H9 (cell line): Measurements from ENCODE around the gene TFRC. TPM values are rescaled to one million over a fixed set of nuclear protein-coding genes. Genes with fewer than 3 reads are reported as not detected.

Source experiments
- DNase-seq: peaks from one replicate; pipeline ENCODE4 v3.0.0-alpha.2; 2017
- H2AFZ ChIP-seq: one replicate; pipeline ENCODE4 v1.6.1; 2013; ENCODE audit warnings: mild to moderate bottlenecking, low read length, control low read depth, moderate library complexity
- H2AK5ac ChIP-seq: 2 replicates; pipeline ENCODE4 v1.6.1; 2013; ENCODE audit warnings: low read length, control low read depth, mixed read lengths; ENCODE audit not compliant: insufficient read length
- H2BK120ac ChIP-seq: one replicate; pipeline ENCODE4 v1.6.1; 2013; ENCODE audit warnings: low read depth, mild to moderate bottlenecking, low read length, control low read depth, inconsistent platforms; ENCODE audit not compliant: poor library complexity, severe bottlenecking
- H2BK12ac ChIP-seq: 2 replicates; pipeline ENCODE4 v1.6.1; 2013; ENCODE audit warnings: low read length, control low read depth, mixed read lengths, low read depth; ENCODE audit not compliant: insufficient read length
- H2BK15ac ChIP-seq: 2 replicates; pipeline ENCODE4 v1.6.1; 2013; ENCODE audit warnings: low read depth, low read length, control low read depth
- H2BK20ac ChIP-seq: one replicate; pipeline ENCODE4 v1.6.1; 2013; ENCODE audit warnings: low read depth, mild to moderate bottlenecking, low read length, control low read depth, inconsistent platforms; ENCODE audit not compliant: poor library complexity, severe bottlenecking
- H2BK5ac ChIP-seq: 2 replicates; pipeline ENCODE4 v1.6.1; 2013; ENCODE audit warnings: low read length, control low read depth, mixed read lengths; ENCODE audit not compliant: insufficient read length
- H3K14ac ChIP-seq: 2 replicates; pipeline ENCODE4 v1.6.1; 2013; ENCODE audit warnings: low read length, control low read depth; ENCODE audit not compliant: insufficient read depth
- H3K18ac ChIP-seq: 2 replicates; pipeline ENCODE4 v1.6.1; 2013; ENCODE audit warnings: low read depth, mild to moderate bottlenecking, mixed read lengths, low read length, control low read depth; ENCODE audit not compliant: insufficient read length
- H3K23ac ChIP-seq: 2 replicates; pipeline ENCODE4 v1.6.1; 2013; ENCODE audit warnings: low read length, control low read depth, mixed read lengths, low read depth; ENCODE audit not compliant: insufficient read length
- H3K23me2 ChIP-seq: 2 replicates; pipeline ENCODE4 v1.6.1; 2013; ENCODE audit warnings: low read depth, mild to moderate bottlenecking, mixed read lengths, low read length, control low read depth; ENCODE audit not compliant: insufficient read length, poor library complexity, severe bottlenecking
- H3K27ac ChIP-seq: 2 replicates; pipeline ENCODE4 v1.5.1; 2013; ENCODE audit warnings: low read length, control low read depth, mixed read lengths, low read depth; ENCODE audit not compliant: insufficient read length
- H3K27me3 ChIP-seq: 2 replicates; pipeline ENCODE4 v1.6.1; 2013; ENCODE audit warnings: low read length, control low read depth, inconsistent platforms; ENCODE audit not compliant: insufficient read depth
- H3K4ac ChIP-seq: 2 replicates; pipeline ENCODE4 v1.6.1; 2013; ENCODE audit warnings: low read depth, mild to moderate bottlenecking, control low read depth, inconsistent platforms, low read length, moderate library complexity
- H3K4me1 ChIP-seq: 2 replicates; pipeline ENCODE4 v1.6.1; 2013; ENCODE audit warnings: low read length, control low read depth, inconsistent platforms; ENCODE audit not compliant: insufficient read depth
- H3K4me2 ChIP-seq: 2 replicates; pipeline ENCODE4 v1.6.1; 2013; ENCODE audit warnings: low read length, control low read depth, mixed read lengths; ENCODE audit not compliant: insufficient read length, insufficient read depth
- H3K56ac ChIP-seq: 2 replicates; pipeline ENCODE4 v1.6.1; 2013; ENCODE audit warnings: low read depth, mild to moderate bottlenecking, mixed read lengths, low read length, control low read depth; ENCODE audit not compliant: insufficient read length
- H3K79me1 ChIP-seq: 2 replicates; pipeline ENCODE4 v1.6.1; 2013; ENCODE audit warnings: low read depth, mild to moderate bottlenecking, moderate library complexity, low read length, control low read depth, inconsistent platforms; ENCODE audit not compliant: insufficient read depth, poor library complexity, severe bottlenecking
- H3K79me2 ChIP-seq: 2 replicates; pipeline ENCODE4 v1.6.1; 2013; ENCODE audit warnings: low read length, control low read depth, inconsistent platforms; ENCODE audit not compliant: insufficient read depth
- H3K9ac ChIP-seq: 2 replicates; pipeline ENCODE4 v1.6.1; 2013; ENCODE audit warnings: low read length, control low read depth, mixed read lengths; ENCODE audit not compliant: insufficient read length; ENCODE audit errors: extremely low read depth
- H3K9me3 ChIP-seq: one replicate; pipeline ENCODE4 v1.6.1; 2013; ENCODE audit warnings: low read depth, low read length, inconsistent platforms; ENCODE audit not compliant: control insufficient read depth
- H3T11ph ChIP-seq: one replicate; pipeline ENCODE4 v1.6.1; 2013; ENCODE audit warnings: mild to moderate bottlenecking, low read length, control low read depth, inconsistent platforms
- H4K20me1 ChIP-seq: one replicate; pipeline ENCODE4 v1.6.1; 2013; ENCODE audit not compliant: control insufficient read depth, insufficient read length, insufficient read depth
- H4K5ac ChIP-seq: 2 replicates; pipeline ENCODE4 v1.6.1; 2013; ENCODE audit warnings: low read depth, mild to moderate bottlenecking, mixed read lengths, low read length, control low read depth; ENCODE audit not compliant: insufficient read length
- H4K8ac ChIP-seq: replicated peaks from 2 replicates; pipeline ENCODE4 v1.6.1; 2013; ENCODE audit warnings: low read length, control low read depth, mixed read lengths, low read depth; ENCODE audit not compliant: insufficient read length
- H4K91ac ChIP-seq: 2 replicates; pipeline ENCODE4 v1.6.1; 2013; ENCODE audit warnings: low read depth, mild to moderate bottlenecking, moderate library complexity, mixed read lengths, low read length, control low read depth; ENCODE audit not compliant: insufficient read length
- H3K27ac Mint-ChIP-seq, 3 experiments: 2 replicates in 2 of 3; 3 replicates in 1 of 3; pipeline ENCODE4 v1.8.0; 2020 to 2021; ENCODE audit warnings: mixed read lengths in 3 of 3, mild to moderate bottlenecking in 1 of 3, moderate library complexity in 1 of 3
- H3K27me3 Mint-ChIP-seq: 2 replicates; pipeline ENCODE4 v1.8.0; 2021; ENCODE audit warnings: low read depth, mild to moderate bottlenecking, moderate library complexity, mixed read lengths
- H3K36me3 Mint-ChIP-seq, 3 experiments: 2 replicates in 2 of 3; 3 replicates in 1 of 3; pipeline ENCODE4 v1.8.0; 2020 to 2021; ENCODE audit warnings: low read depth in 3 of 3, mixed read lengths in 3 of 3; ENCODE audit not compliant: insufficient read depth in 1 of 3
- H3K4me1 Mint-ChIP-seq, 2 experiments: 2 replicates each; pipeline ENCODE4 v1.8.0; 2020; ENCODE audit warnings: mixed read lengths in 2 of 2
- H3K4me3 Mint-ChIP-seq, 2 experiments: 2 replicates in 1 of 2; 3 replicates in 1 of 2; pipeline ENCODE4 v1.8.0; 2020 to 2021; ENCODE audit warnings: mild to moderate bottlenecking in 2 of 2, mixed read lengths in 2 of 2, moderate library complexity in 1 of 2
- H3K9me3 Mint-ChIP-seq, 2 experiments: 2 replicates in 1 of 2; 3 replicates in 1 of 2; pipeline ENCODE4 v1.8.0; 2020; ENCODE audit warnings: mild to moderate bottlenecking in 2 of 2, mixed read lengths in 2 of 2, moderate library complexity in 1 of 2
- WGBS: extraction: QIAGEN DNeasy Blood & Tissue Kit; methylation state at CpG from one replicate; pipeline ENCODE4 v1.1.7; 2013; ENCODE audit warnings: missing lambda C conversion rate, low lambda C conversion rate, mixed read lengths; ENCODE audit not compliant: insufficient read length; ENCODE audit errors: extremely low coverage; 5-methylcytosine and 5-hydroxymethylcytosine counted together
- total RNA-seq: library from RNA; stranded (reverse); gene quantifications from 2 replicates; pipeline ENCODE4 v1.2.1, GENCODE V29; 2021
- TF ChIP-seq, protein P1 (sequence below): fragments of 200-600 bp; sonication (generic); conservative IDR thresholded peaks from 3 replicates; pipeline ENCODE4 v1.8.0; 2021; ENCODE audit warnings: antibody characterized with exemption, mild to moderate bottlenecking

The TFRC gene
- total RNA-seq, 1 experiment from 2014 or later: 135 TPM

DNA sequence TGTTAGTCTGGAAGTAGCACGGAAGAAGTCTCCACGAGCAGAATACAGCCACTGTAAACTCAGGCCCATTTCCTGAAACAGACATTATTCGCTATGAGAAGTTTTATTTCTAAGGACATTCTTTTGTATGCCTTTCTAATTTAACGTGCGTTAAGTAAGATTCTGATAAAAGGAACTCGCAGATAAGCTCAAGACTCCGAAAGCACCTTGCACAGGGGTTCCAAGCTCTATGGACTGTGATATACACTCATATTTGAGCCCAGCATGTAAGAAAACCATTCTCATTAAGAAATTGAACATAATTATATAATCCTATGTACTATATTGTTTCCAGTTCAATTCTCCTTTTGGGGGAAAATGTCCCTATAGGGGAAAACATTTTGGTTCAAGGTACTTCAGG lies 28.4 kb downstream of the TFRC start:
- Histone ChIP-seq H3K9ac (no peak overlapping the region), H3K27ac (no peak overlapping the region), H3K4me2 (no peak overlapping the region), H3K23ac (no peak overlapping the region), H3T11ph (no peak overlapping the region), H2AFZ (no peak overlapping the region), H3K4ac (no peak overlapping the region), H3K18ac (no peak overlapping the region), H2BK20ac (no peak overlapping the region), H2BK5ac (no peak overlapping the region), H4K5ac (no peak overlapping the region), H3K27me3 (no peaks in the 10 kb centered on the region), H4K91ac (no peak overlapping the region), H3K56ac (no peak overlapping the region), H3K23me2 (no peaks in the 10 kb centered on the region), H4K20me1 (no peaks in the 10 kb centered on the region), H3K79me2 (no peaks in the 10 kb centered on the region), H3K4me1 (peaks cover 5% of the 10 kb centered on the region), H2BK12ac (no peak overlapping the region), H2AK5ac (no peak overlapping the region), H2BK120ac (no peak overlapping the region), H3K9me3 (no peaks in the 10 kb centered on the region), H3K14ac (no peak overlapping the region), H4K8ac (no peak overlapping the region), H3K79me1 (no peaks in the 10 kb centered on the region), H2BK15ac (no peak overlapping the region)
- Mint-ChIP-seq H3K27me3 (no peaks in the 10 kb centered on the region), H3K9me3 (no peaks in the 10 kb centered on the region), H3K36me3 (peaks cover 53 to 96% (median 91%) of the 10 kb centered on the region in 3 experiments; a peak in 6 of 7 replicates), H3K4me3 (no peak overlapping the region), H3K27ac (no peak overlapping the region), H3K4me1 (peaks cover 15 to 16% of the 10 kb centered on the region in 2 experiments)
- TF ChIP-seq, protein P1, sequence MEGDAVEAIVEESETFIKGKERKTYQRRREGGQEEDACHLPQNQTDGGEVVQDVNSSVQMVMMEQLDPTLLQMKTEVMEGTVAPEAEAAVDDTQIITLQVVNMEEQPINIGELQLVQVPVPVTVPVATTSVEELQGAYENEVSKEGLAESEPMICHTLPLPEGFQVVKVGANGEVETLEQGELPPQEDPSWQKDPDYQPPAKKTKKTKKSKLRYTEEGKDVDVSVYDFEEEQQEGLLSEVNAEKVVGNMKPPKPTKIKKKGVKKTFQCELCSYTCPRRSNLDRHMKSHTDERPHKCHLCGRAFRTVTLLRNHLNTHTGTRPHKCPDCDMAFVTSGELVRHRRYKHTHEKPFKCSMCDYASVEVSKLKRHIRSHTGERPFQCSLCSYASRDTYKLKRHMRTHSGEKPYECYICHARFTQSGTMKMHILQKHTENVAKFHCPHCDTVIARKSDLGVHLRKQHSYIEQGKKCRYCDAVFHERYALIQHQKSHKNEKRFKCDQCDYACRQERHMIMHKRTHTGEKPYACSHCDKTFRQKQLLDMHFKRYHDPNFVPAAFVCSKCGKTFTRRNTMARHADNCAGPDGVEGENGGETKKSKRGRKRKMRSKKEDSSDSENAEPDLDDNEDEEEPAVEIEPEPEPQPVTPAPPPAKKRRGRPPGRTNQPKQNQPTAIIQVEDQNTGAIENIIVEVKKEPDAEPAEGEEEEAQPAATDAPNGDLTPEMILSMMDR: no peak
- no peak for DNase-seq
- WGBS: no CpG with 5 or more reads among the region's 7 CpGs
